Prostate gland (tissue), 2 donors: ENCODE data around the gene FOXP1. TPM values are rescaled to one million over a fixed set of nuclear protein-coding genes. Genes with fewer than 3 reads are reported as not detected.
"Not testable (repeated sequence)": the region's sequence is repeated elsewhere in the genome, so short reads cannot be mapped to it uniquely, and the experiment has no call there.

Experiments
- DNase-seq: peaks from one replicate; pipeline ENCODE4 v3.0.0-alpha.2; 2019; ENCODE audit warnings: low spot score
- H3K27ac ChIP-seq, 2 donors: fragments of 200-600 bp; sonication (generic); 2 replicates each; pipeline ENCODE4 v1.5.1; 2017 to 2019
- H3K27me3 ChIP-seq: fragments of 200-600 bp; sonication (generic); replicated peaks from 2 replicates; pipeline ENCODE4 v1.5.1; 2019; ENCODE audit not compliant: insufficient read depth
- H3K36me3 ChIP-seq, 2 donors: fragments of 200-600 bp; sonication (generic); 1 replicate in 1 of 2; 2 replicates in 1 of 2; pipeline versions ENCODE4 v1.5.1 to v1.8.1; 2017 to 2019
- H3K4me1 ChIP-seq: fragments of 200-600 bp; sonication (generic); replicated peaks from 2 replicates; pipeline ENCODE4 v1.5.1; 2019
- H3K4me3 ChIP-seq, 2 donors: fragments of 200-600 bp; sonication (generic); 2 replicates each; pipeline ENCODE4 v1.5.1; 2017 to 2019
- H3K9me3 ChIP-seq: fragments of 200-600 bp; sonication (generic); 2 replicates; pipeline ENCODE4 v1.5.1; 2017
- POLR2A ChIP-seq: fragments of 450-650 bp; IDR thresholded peaks from one replicate; pipeline ENCODE4 v1.6.1; 2016; ENCODE audit warnings: antibody characterized with exemption, mild to moderate bottlenecking
- POLR2AphosphoS5 ChIP-seq: sonication (generic); formaldehyde crosslinking; IDR thresholded peaks from one replicate; pipeline ENCODE4 v1.6.1; 2017; ENCODE audit warnings: antibody characterized with exemption
- WGBS: methylation state at CpG from one replicate; pipeline ENCODE4 v1.1.5; 2018; 5-methylcytosine and 5-hydroxymethylcytosine counted together
- intact Hi-C: fragments of 100-400 bp; cut with DNase I; formaldehyde crosslinking; loops from one replicate; pipeline ENCODE4 v1.14.2; 2022
- total RNA-seq, 2 donors: library from RNA; depleted of rRNA; stranded (reverse); fragments of >200 nt; gene quantifications; one replicate each; pipeline ENCODE4 v1.1.0, GENCODE V29; 2016
- TF ChIP-seq, protein P1 (sequence below), 4 experiments: fragments of 200-600 bp in 2 of 4; fragments of 450-650 bp in 2 of 4; sonication (generic) in 2 of 4; IDR thresholded peaks; 1 replicate in 3 of 4; 2 replicates in 1 of 4; pipeline ENCODE4 v1.5.1; 2016 to 2019; ENCODE audit warnings: antibody characterized with exemption in 4 of 4, mild to moderate bottlenecking in 2 of 4, moderate library complexity in 2 of 4

Gene FOXP1
- total RNA-seq, 2 donors from 2014 or later, result 133 to 156 TPM

GRCh38 chr3:71530903-71531530 is 52.5 kb downstream of the FOXP1 start:
- 91% methylated on average over 9 of the region's 9 CpGs for WGBS
- Histone ChIP-seq H3K27ac (no peak overlapping the region), H3K4me1 (no peaks in the 10 kb centered on the region), H3K27me3 (no peaks in the 10 kb centered on the region), H3K9me3 (no peaks in the 10 kb centered on the region), H3K36me3 (no peaks in the 10 kb centered on the region), H3K4me3 (no peak overlapping the region)
- intact Hi-C loops, result no loop called here
- TF ChIP-seq, protein P1, sequence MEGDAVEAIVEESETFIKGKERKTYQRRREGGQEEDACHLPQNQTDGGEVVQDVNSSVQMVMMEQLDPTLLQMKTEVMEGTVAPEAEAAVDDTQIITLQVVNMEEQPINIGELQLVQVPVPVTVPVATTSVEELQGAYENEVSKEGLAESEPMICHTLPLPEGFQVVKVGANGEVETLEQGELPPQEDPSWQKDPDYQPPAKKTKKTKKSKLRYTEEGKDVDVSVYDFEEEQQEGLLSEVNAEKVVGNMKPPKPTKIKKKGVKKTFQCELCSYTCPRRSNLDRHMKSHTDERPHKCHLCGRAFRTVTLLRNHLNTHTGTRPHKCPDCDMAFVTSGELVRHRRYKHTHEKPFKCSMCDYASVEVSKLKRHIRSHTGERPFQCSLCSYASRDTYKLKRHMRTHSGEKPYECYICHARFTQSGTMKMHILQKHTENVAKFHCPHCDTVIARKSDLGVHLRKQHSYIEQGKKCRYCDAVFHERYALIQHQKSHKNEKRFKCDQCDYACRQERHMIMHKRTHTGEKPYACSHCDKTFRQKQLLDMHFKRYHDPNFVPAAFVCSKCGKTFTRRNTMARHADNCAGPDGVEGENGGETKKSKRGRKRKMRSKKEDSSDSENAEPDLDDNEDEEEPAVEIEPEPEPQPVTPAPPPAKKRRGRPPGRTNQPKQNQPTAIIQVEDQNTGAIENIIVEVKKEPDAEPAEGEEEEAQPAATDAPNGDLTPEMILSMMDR (IDR thresholded peaks at IDR 0.05), result no peak
- TF ChIP-seq POLR2AphosphoS5, result no peak
- no peak for TF ChIP-seq POLR2A
- no peak for DNase-seq

- Histone ChIP-seq H3K27ac (no peak overlapping the region), H3K27me3 (no peaks in the 10 kb centered on the region), H3K4me3 (no peak overlapping the region), H3K9me3 (no peaks in the 10 kb centered on the region), H3K36me3 (no peaks in the 10 kb centered on the region), H3K4me1 (no peaks in the 10 kb centered on the region)
- no peak for DNase-seq
- no peak for TF ChIP-seq POLR2AphosphoS5
- TF ChIP-seq POLR2A, result no peak
- TF ChIP-seq, protein P1 (IDR thresholded peaks at IDR 0.05), result no peak
- 64% methylated on average over 2 of the region's 2 CpGs for WGBS
- intact Hi-C loops, result loop anchor here (1.0 kb wide), 1 partner anchor 14 kb away; no protein-coding TSS in a partner anchor
Measured at GRCh38 chr3:71528816-71529215, 54.7 kb downstream of the FOXP1 start.

- H3K9me3 ChIP-seq, H3K4me1 ChIP-seq, H3K27me3 ChIP-seq, H3K36me3 ChIP-seq, H3K27ac ChIP-seq, intact Hi-C loops, DNase-seq, H3K4me3 ChIP-seq: not testable (repeated sequence)
- 91% methylated on average over 9 of the region's 9 CpGs for WGBS
Measured at GRCh38 chr3:71526448-71526847, 57.1 kb downstream of the FOXP1 start.

- no peak overlapping the region for H3K27ac ChIP-seq
- 90% methylated on average over 3 of the region's 3 CpGs for WGBS
- no peaks in the 10 kb centered on the region for H3K36me3 ChIP-seq
- intact Hi-C loops, result no loop called here
- no peaks in the 10 kb centered on the region for H3K27me3 ChIP-seq
- H3K9me3 ChIP-seq, result no peaks in the 10 kb centered on the region
- TF ChIP-seq POLR2AphosphoS5, result no peak
- TF ChIP-seq POLR2A, result no peak
- TF ChIP-seq, protein P1 (IDR thresholded peaks at IDR 0.05), result no peak
- H3K4me3 ChIP-seq, result no peak overlapping the region
- no peaks in the 10 kb centered on the region for H3K4me1 ChIP-seq
- DNase-seq, result no peak
Measured at GRCh38 chr3:71525391-71525790, 58.1 kb downstream of the FOXP1 start.

GRCh38 chr3:71524672-71525071 is 58.9 kb downstream of the FOXP1 start:
- intact Hi-C loops, result no loop called here
- DNase-seq, result no peak

More at GRCh38 chr3:71524672-71525071, 58.9 kb downstream of the FOXP1 start:
- no peak overlapping the region for H3K4me3 ChIP-seq
- H3K4me1 ChIP-seq, result no peaks in the 10 kb centered on the region
- TF ChIP-seq, protein P1 (IDR thresholded peaks at IDR 0.05), result no peak
- TF ChIP-seq POLR2A (no peak), POLR2AphosphoS5 (no peak)
- no peaks in the 10 kb centered on the region for H3K27me3 ChIP-seq
- H3K9me3 ChIP-seq, result no peaks in the 10 kb centered on the region
- H3K27ac ChIP-seq, result no peak overlapping the region
- no peaks in the 10 kb centered on the region for H3K36me3 ChIP-seq
- 64% methylated on average over 7 of the region's 7 CpGs for WGBS
